Right lobe of liver (tissue), 6 donors: ENCODE data around the gene DHRS1. TPM values are rescaled to one million over a fixed set of nuclear protein-coding genes. Genes with fewer than 3 reads are reported as not detected.

Experiments used
- ATAC-seq, 4 donors: fragments of 200-7000 bp; cut with Tn5 transposase; one replicate each; pipeline ENCODE4 v1.9.1; 2020; ENCODE audit warnings: mild to moderate bottlenecking in 4 of 4, moderate library complexity in 4 of 4
- DNase-seq, 3 donors: peaks; one replicate each; pipeline ENCODE4 v3.0.0-alpha.2; 2020
- H3K27ac ChIP-seq, 3 donors: fragments of 200-600 bp; one replicate each; pipeline ENCODE4 v1.8.0; 2022
- H3K27me3 ChIP-seq, 2 donors: fragments of 200-600 bp; one replicate each; pipeline ENCODE4 v1.8.0; 2022
- H3K36me3 ChIP-seq, 4 donors: fragments of 200-600 bp; sonication (generic) in 1 of 4; one replicate each; pipeline versions ENCODE4 v1.5.1 to v1.8.0; 2017 to 2022; ENCODE audit warnings: control low read depth in 1 of 4
- H3K4me1 ChIP-seq, 4 donors: fragments of 200-600 bp; sonication (generic) in 1 of 4; one replicate each; pipeline versions ENCODE4 v1.5.1 to v1.8.0; 2017 to 2022; ENCODE audit warnings: control low read depth in 1 of 4
- H3K4me3 ChIP-seq, 3 donors: fragments of 200-600 bp; one replicate each; pipeline ENCODE4 v1.8.0; 2022
- H3K9me3 ChIP-seq, 4 donors: fragments of 200-600 bp; sonication (generic) in 1 of 4; one replicate each; pipeline versions ENCODE4 v1.5.1 to v1.8.0; 2017 to 2022; ENCODE audit warnings: control low read depth in 1 of 4
- POLR2A ChIP-seq: fragments of 450-650 bp; IDR thresholded peaks from one replicate; pipeline ENCODE4 v1.6.1; 2017; ENCODE audit warnings: antibody characterized with exemption, mild to moderate bottlenecking
- WGBS: methylation state at CpG from one replicate; pipeline ENCODE4 v1.1.6; 2018; ENCODE audit warnings: low coverage, low lambda C conversion rate; ENCODE audit not compliant: insufficient coverage; ENCODE audit errors: missing lambda C conversion rate; 5-methylcytosine and 5-hydroxymethylcytosine counted together
- intact Hi-C, 2 donors: fragments of 100-400 bp; cut with DNase I; formaldehyde crosslinking; loops; one replicate each; pipeline versions ENCODE4 v1.11.2 to v1.14.1; 2022
- total RNA-seq, 6 experiments: library from RNA; depleted of rRNA in 2 of 6; stranded (reverse); fragments of >200 nt in 2 of 6; fragmentation: NEBNext Ultra II Directional in 3 of 6; extraction: Animal tissue kit (Norgen Biotek cat#: 25700) in 3 of 6; gene quantifications; one replicate each; pipeline versions ENCODE4 v1.1.0 to v1.2.4, GENCODE V29; 2016 to 2023
- TF ChIP-seq, protein P1 (sequence below), 4 donors: fragments of 200-600 bp in 3 of 4; fragments of 450-650 bp in 1 of 4; IDR thresholded peaks; one replicate each; pipeline versions ENCODE4 v1.5.1 to v1.8.0; 2016 to 2022; ENCODE audit warnings: antibody characterized with exemption in 4 of 4, mild to moderate bottlenecking in 2 of 4
- donor health status: DM: no; HTN: yes; CAD: no.
- donor health status: DM: no; HTN: no; CAD: no.
- donor health status: DM: no; HTN: no; CAD: no.
- donor health status: DM: no; HTN: yes; CAD: no.
- donor health status: DM: no; HTN: yes; CAD: no.

DHRS1 gene
- total RNA-seq, 6 experiments from 2014 or later = 49.1 to 89.3 (median 60.1) TPM

DNA sequence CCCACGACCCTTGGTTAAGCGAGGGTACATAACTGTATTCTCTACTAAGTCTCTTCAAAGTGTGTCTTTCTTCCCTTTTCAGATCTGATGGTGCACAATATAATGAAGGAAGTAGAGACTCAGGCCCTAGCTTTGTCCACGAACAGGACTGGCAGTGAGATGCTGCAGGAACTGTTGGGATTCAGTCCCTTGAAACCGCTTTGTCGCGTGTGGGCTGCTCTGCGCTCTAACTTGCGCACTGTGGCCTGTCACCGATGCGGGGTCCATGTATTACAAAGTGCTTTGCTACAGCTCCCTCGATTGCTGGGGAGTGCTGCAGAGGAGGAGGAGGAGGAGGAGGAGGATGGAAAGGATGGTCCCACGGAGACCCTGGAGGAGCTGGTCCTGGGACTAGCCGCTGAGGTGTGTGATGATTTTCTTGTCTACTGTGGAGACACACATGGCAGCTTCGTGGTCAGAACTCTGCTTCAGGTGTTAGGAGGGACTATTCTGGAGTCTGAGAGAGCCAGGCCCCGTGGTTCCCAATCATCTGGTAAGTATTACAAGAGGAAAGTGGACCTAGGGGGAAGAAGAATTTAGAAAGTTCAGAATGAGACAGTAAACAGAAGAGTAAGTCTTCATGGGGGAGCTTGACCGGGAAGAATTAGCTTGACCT lies 873 bp upstream of the DHRS1 start:
- 17% methylated on average over 16 of the region's 16 CpGs for WGBS
- ATAC-seq = no peak
- peak overlapping the region; percentile 46 to 98 (median 80) for H3K4me3 ChIP-seq
- H3K27ac ChIP-seq = peak overlapping the region; percentile 79 to 93 (median 81)
- H3K4me1 ChIP-seq = peaks cover 0 to 64% (median 16%) of the 10 kb centered on the region in 4 donors
- no peaks in the 10 kb centered on the region for H3K27me3 ChIP-seq
- intact Hi-C loops = no loop called here
- TF ChIP-seq POLR2A = no peak
- TF ChIP-seq, protein P1, sequence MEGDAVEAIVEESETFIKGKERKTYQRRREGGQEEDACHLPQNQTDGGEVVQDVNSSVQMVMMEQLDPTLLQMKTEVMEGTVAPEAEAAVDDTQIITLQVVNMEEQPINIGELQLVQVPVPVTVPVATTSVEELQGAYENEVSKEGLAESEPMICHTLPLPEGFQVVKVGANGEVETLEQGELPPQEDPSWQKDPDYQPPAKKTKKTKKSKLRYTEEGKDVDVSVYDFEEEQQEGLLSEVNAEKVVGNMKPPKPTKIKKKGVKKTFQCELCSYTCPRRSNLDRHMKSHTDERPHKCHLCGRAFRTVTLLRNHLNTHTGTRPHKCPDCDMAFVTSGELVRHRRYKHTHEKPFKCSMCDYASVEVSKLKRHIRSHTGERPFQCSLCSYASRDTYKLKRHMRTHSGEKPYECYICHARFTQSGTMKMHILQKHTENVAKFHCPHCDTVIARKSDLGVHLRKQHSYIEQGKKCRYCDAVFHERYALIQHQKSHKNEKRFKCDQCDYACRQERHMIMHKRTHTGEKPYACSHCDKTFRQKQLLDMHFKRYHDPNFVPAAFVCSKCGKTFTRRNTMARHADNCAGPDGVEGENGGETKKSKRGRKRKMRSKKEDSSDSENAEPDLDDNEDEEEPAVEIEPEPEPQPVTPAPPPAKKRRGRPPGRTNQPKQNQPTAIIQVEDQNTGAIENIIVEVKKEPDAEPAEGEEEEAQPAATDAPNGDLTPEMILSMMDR (IDR thresholded peaks at IDR 0.05) = no peak
- peaks cover 4 to 45% (median 21%) of the 10 kb centered on the region in 4 donors for H3K36me3 ChIP-seq
- no peaks in the 10 kb centered on the region for H3K9me3 ChIP-seq
- DNase-seq = no peak

DNA sequence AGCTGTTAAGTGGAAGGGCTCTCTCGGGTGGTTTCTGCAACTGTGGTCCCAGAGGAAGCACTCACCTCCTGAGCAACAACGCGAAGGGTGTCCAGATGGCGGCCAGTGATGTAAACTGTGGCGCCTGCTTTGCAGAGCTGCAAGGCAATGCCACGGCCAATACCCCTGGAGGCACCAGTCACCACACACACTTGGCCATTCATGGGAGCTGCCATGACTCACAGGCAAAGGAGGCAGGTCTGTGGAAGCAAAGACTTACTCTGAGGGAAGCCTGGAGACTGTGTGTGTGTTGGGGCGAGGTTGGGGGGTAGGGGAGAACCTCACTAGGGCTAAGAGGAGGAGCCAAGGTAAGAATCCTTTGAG lies 707 bp downstream of the DHRS1 start:
- intact Hi-C loops = loop anchor here (5.0 to 10.0 kb wide), 2 partner anchors 54 to 57 kb away; partner anchors contain the start of gene TINF2 (in 2 of the 2)
- no peak for TF ChIP-seq POLR2A
- TF ChIP-seq, protein P1 (IDR thresholded peaks at IDR 0.05) = no peak
- peaks cover 0 to 48% (median 13%) of the 10 kb centered on the region in 4 donors for H3K4me1 ChIP-seq
- H3K27ac ChIP-seq = peak overlapping the region; percentile 79 to 93 (median 81)
- no peaks in the 10 kb centered on the region for H3K9me3 ChIP-seq
- WGBS = 15% methylated on average over 7 of the region's 7 CpGs
- peak; percentile 8 to 37 (median 13) for ATAC-seq
- H3K36me3 ChIP-seq = peaks cover 0 to 41% (median 18%) of the 10 kb centered on the region in 4 donors
- no peak for DNase-seq
- H3K27me3 ChIP-seq = no peaks in the 10 kb centered on the region
- H3K4me3 ChIP-seq = peak overlapping the region; percentile 46 to 98 (median 80)

DNA sequence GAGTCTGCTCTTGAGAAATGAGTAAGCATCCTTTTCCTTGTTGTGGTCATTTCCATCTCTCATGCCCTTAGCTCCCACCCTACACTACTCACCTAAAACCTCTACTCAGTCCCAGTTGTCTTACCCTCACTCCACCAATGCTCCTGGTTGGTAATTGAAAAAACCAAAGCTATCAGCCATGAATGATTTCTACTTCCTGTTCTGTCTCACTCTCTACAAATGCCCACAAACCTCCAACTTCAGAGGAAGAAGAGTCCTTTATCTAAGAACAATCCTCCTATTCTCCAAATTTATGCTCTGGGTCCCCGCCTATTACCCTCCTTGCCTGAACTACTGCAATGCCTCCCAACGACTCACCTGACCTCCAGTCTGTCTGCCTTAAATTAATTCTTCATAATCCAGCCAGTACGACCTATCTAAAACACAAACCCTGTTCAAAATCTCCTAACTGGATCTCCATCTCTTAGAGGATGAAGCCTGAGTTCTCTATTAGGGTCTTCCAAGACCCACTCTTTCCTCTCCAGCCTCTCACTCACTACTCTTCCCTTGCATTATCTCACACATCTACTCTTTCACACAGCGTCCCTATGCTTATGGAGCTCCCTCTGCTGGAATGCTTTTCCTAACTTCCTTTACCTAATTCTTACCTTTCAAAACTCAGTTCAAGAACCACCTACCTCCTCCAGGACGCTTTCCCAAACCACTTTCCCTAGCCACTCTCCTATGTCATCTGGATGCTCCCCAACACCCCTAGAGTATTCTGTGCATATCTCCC lies 2.2 kb downstream of the DHRS1 start:
- intact Hi-C loops = loop anchor here (5.0 to 10.0 kb wide), 2 partner anchors 53 to 55 kb away; partner anchors contain the start of gene TINF2 (in 2 of the 2)
- Histone ChIP-seq H3K9me3 (no peaks in the 10 kb centered on the region), H3K36me3 (peaks cover 2 to 37% (median 15%) of the 10 kb centered on the region in 4 donors), H3K27me3 (no peaks in the 10 kb centered on the region), H3K4me1 (peaks cover 0 to 38% (median 11%) of the 10 kb centered on the region in 4 donors), H3K4me3 (peak overlapping the region in 1 of 3 donors; percentile 80), H3K27ac (peak overlapping the region in 2 of 3 donors; percentile 79 to 93)
- ATAC-seq (peak; percentile 27 to 41 (median 32)), DNase-seq (no peak)
- WGBS = 23% methylated on average over 5 of the region's 5 CpGs
- TF ChIP-seq POLR2A = no peak
- TF ChIP-seq, protein P1 (IDR thresholded peaks at IDR 0.05) = peak; percentile 45 to 48 (median 46)

DNA sequence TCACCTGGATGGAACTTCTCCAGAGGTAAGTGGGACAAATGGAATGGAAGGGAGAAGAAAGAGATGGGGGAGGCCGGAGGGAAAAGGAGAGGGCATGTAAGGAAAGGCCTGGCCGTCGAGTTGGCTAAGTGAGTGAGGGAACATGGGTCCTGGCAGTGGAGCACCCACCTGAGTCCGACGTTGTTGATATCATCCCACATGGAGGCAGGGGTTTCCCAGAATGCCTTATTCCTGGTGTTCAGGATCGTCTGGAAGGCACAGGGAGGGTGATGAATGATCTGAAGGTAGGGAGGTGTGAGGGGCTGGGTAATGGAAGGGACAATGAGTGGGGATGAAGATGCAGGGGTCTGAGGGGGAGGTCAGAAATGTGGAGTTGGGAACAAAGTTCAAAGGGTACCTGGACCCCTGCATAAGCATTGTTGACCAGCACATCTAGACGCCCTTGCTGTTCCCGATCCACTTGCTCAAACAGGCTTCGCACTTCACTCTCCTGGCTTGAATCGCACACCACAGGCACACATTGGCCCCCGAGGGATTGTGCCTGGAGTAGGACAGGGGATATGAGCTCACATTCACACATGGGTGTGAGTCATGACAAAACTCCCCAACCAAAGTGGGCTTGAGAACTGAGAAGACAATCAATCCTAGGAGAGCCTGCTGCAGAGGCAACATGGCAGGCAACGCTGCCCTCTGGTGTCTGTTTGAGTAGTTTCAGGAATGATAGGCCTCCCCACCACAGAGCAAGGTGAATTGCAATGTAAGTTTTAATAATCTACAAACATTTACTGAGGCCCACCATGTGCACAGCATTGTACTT lies 3.0 kb downstream of the DHRS1 start:
- intact Hi-C loops = loop anchor here (5.0 to 10.0 kb wide), 2 partner anchors 52 to 54 kb away; partner anchors contain the start of gene TINF2 (in 2 of the 2)
- ATAC-seq = peak; percentile 49 to 54 (median 52)
- H3K27ac ChIP-seq = peak overlapping the region in 1 of 3 donors; percentile 6
- peak in 1 of 3 donors; percentile 60 for DNase-seq
- H3K4me1 ChIP-seq = peaks cover 0 to 45% (median 15%) of the 10 kb centered on the region in 4 donors
- peaks cover 2 to 29% (median 13%) of the 10 kb centered on the region in 4 donors for H3K36me3 ChIP-seq
- no peaks in the 10 kb centered on the region for H3K27me3 ChIP-seq
- WGBS = 43% methylated on average over 8 of the region's 12 CpGs
- no peak for TF ChIP-seq POLR2A
- TF ChIP-seq, protein P1 (IDR thresholded peaks at IDR 0.05) = peak; percentile 60 to 80 (median 66)
- no peaks in the 10 kb centered on the region for H3K9me3 ChIP-seq
- H3K4me3 ChIP-seq = no peak overlapping the region
